ENCODE results near the gene CDK5RAP3.
A peak's percentile ranks its signal among the peaks of the same experiment; 100 is the strongest.

The CDK5RAP3 gene

DNA sequence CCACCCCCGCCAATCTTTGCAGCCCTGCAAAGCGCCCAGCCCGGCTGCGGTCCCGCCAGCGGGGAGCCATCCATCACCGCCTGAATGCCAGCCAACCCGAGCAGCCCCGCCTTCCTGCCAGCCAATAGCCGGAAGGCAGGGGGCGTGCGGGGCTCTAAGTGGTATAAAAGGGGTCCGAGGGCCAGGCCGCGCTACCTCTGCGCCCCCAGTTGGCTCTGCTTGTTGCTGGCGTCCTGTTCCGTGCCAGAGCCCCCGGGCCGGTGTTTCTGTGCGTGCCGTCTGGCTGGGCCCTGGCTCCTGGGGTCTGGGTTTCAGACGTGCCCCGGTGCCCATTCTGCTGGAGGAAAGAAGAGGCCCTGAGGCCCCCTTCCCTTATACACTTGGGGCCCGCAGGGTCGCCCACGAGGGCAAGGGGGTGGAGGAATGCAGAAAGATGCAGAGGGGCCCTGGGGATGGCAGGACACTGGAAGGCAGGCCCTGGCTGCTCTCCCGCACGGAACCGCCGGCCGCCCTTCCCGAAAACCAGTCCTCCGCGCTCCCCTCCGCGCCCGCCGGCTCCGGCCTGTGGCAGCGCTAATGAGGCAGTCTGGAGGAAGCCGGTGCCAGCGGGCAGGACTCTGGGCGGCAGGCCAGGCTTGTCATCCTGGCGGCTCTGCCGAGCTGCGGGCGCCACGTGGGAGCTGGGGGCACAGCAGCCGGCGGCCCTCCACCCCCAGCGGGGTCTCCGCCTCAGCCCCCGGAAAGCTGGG, 52.7 kb downstream of the CDK5RAP3 start:
- DNase-seq: peak in 53 of 56 donors; percentile 19 to 90 (median 74)

DNA sequence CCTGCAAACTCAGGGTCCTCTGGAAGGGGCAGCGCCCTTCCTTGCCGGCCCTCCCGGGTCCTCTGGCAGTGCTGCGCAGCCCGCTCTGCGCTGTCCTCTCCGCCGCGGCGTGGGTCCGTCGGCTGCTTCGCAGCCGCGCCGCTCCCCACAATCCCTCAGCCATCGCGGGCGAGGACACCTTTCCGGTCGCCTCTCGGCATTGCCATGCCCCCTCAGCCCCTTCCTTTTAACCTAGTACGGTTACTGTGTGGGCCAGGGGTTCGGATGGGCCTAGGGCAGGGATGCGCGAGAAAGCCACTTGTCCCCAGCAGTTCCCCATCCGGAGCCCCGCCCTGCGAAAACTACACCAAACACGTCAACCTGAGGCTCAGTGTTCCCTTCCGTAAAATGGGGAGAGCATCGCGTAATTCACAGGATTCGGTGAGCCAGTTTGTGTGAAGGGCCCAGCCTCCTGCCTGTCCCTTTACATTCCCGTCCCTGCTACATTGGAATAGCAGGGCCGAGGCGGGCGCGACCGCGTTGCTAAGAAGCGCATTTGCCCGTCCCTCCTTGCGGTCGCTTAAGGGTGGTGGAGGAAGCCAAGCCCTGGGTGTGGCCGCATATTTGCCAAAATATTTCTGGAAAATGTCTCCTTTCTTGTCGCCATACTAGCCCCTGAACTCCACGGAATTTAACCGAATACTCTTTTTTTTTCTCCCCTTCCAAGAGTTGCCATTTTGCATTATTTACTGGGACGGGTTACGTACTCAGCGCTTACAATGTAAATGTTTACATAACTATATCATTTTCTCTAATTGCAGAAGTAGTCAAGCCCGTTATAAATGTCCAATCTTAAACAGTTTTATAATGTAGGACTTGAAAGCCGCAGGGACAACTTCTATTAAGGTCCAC, 53.5 kb downstream of the CDK5RAP3 start:
- peak in 7 of 56 donors; percentile 36 to 51 (median 44) for DNase-seq

DNA sequence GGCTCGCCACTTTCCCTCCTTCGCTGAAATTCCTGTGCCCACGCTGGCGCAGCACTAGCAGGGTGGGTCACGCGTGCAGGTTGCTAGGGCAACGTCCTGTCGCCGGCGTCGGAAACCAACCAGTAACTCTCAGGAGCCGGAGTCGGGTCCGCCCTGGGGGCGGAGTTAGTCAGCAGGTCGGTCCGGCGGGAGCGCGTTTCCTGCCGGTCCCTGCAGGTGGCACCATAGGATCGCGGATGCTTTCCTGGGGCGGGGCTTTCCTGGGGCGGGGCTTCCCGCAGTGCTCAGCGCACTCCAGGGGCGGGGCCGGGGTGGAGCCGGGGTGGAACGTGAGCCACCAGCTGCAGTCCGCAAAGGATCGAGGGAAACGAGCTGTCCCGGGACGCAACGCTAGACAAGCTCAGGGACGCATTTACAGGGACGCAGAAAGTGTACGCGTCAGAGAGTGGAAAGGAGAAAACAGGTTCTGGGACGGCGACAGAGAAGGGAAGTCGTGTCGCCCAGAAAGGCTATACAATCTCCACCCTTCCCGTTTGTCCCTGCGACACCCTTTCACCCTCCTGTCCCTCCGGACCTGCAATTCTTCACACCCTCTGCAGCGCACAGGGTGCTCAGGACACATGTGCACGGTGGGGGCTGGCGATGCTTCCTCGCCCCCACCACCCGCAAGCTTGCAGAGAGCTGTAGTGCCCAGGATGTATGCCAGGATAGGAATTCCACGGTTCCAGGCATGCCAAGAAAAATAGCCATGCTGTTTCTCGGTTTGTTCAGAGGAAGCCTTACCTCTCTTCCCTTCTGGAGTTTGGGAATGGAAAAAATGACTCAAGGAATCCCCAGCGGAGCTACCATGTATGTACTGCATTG, 54.4 kb downstream of the CDK5RAP3 start:
- DNase-seq: peak in 55 of 56 donors; percentile 84 to 99 (median 97)

DNA sequence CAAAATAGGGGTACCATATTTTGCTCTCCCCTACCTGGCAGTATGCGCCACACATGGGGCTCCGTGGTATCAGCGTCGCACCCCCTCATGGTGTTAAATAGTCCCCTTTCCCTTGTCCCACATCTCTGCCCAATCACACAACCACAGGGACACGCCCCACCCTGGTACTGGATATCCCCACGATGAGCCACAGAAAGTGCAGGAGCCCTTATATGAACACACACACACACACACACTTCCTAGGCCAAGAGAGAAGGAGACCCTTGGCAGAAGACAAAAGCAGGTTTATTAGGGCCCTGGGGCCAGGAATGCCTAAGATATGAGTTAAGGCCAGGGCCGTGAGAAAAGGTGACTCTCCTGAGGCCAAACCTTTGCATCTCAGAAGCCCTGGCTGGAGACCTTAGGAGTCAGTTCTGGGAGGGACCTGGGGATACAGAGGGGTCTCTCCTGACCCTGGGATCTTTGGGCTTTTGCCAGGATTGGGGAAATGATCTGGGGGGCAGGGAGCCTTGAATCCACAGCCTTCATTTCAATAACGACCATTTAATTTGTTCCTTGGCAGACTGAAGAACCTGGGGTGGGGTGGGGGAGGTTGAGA, 55.1 kb downstream of the CDK5RAP3 start:
- no peak for DNase-seq

DNA sequence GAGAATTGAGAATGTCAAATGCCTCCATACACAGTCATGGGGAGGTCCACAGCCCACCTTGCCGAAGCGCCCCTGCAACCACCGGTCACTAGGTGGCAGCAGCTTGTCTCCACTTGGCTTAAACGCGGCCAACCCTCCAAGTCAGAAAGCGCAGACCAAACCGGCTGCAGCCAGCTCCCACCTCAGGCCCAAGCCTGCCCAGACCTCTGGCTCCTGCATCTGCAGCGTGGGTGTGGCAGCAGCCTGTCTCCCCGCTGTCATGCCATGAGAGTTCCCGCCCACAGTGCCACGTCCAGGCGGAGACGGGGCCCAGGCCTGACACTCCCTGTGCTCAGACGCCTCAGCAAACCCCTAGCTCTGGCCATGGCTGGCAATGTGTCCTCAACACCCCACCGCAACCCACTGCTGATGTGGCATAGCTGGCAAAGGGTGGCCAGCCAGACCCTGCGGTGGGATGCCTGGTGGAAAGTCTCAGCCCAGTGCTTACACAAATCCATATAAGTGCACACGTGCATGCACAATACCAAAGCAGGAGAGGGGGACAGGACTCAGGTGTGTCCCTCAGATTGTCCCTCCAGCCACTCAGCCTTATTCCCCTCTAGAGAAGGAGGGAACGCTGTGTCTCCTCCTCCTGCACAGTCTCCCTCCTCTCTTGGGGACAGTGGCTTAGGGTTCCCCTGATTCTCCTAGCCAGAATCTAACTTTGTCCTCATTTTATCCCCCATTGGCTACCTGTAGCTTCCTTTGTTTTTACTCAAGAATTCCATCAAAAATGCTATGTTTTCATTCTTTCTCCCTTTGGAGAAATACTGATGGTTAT, 55.8 kb downstream of the CDK5RAP3 start:
- DNase-seq: peak in 49 of 56 donors; percentile 19 to 81 (median 61)

DNA sequence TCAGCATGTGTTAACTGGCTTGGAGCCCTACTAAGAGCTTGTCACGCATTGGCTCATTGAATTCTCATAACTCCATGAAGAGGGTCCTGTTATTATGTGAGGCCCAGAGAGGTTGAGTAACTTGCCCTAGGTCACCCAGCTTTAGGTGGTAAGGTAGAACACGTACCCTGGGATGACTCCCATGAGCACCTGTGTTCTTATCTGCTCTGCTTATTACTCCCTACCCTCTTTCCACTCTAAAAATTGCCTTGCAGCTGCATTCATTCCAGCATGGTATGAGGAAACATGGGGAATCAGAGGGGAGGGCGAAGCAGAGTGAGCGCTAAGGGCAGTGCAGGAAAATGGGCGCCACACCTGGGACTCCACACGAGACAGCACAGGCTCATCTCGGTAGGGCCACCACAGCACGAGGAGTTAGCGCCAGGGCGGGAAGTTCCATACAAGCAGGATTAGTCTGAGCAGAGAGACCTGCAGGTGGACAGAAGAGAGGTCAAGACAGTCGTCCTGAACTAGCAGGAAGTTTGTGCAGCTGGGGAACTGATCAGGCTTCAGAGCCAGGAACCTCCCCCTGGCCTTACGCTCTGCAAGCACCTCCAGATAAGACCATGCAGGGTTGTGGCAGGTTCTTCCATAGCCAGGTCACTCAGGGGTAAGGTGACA, 56.5 kb downstream of the CDK5RAP3 start:
- no peak for DNase-seq

DNA sequence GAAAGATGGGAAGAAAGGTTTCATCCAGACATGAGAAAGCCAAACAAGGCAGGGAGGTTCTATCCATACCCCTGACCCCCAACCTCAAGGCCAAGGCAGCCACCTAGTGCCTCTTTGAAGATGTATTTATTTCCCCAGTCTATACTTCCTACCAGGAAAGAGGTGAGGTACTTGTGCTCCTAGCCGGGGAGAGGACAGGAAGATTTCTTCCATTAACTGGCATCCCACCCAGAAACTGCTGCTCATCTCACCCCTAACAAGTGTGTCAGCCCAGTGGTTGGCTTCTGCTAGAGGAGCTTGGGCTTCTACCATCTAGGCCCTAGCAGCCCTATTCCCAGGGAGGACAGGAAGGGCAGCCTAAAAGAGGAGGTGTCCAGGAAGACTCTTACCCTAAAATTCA, 57.8 kb downstream of the CDK5RAP3 start:
- DNase-seq: no peak

DNA sequence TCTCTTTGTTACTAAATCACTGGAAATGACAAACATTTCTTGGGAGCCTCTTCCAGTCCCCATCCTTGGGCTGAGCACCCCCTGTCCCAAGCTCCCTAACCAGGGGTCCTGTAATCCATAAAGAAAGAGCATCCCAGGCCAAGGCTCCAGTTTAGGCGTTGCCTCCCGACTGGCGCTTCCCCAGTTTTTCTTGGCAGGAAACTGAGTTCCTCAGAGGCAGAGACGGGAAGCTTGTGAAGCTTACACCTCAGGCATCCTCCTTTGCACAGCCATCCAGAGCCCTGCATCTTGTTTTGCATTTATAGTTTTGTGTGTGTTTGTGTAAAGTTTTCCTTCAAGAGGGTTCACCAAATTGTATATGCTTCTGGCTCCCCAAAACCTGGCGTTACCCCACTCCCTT, 59.6 kb downstream of the CDK5RAP3 start:
- no peak for DNase-seq

Data from amygdala (tissue), 56 donors.